Activated CD4-positive, alpha-beta memory T cell treated with anti-CD3 and anti-CD28 coated beads, Interleukin-2, amount 10 ng/mL, durations not matched to agents 7 days and 5 days (primary cell): ENCODE measurements around the gene RHBDD2. TPM values are rescaled to one million over a fixed set of nuclear protein-coding genes. Genes with fewer than 3 reads are reported as not detected.
"Not testable (repeated sequence)": the region's sequence is repeated elsewhere in the genome, so short reads cannot be mapped to it uniquely, and the experiment has no call there.

ENCODE experiments used
- CTCF ChIA-PET: fragments of 350-600 bp; sonication (Branson Sonifier 250); formaldehyde crosslinking; loops from one replicate; lab custom pipeline; 2021; ENCODE audit warnings: antibody characterized with exemption, inconsistent platforms; lab: Charles Lee
- POLR2A ChIA-PET: fragments of 350-600 bp; sonication (Branson Sonifier 250); formaldehyde crosslinking; loops from one replicate; lab custom pipeline; 2021; ENCODE audit warnings: antibody characterized with exemption; lab: Charles Lee
- DNase-seq: peaks from one replicate; pipeline ENCODE4 v3.0.0-alpha.2; 2020
- H3K27ac Mint-ChIP-seq: one replicate; pipeline ENCODE4 v1.8.0; 2021; ENCODE audit warnings: mild to moderate bottlenecking, mixed read lengths
- H3K27me3 Mint-ChIP-seq: one replicate; pipeline ENCODE4 v1.8.0; 2021; ENCODE audit warnings: mixed read lengths
- H3K36me3 Mint-ChIP-seq: one replicate; pipeline ENCODE4 v1.8.0; 2021; ENCODE audit warnings: low read depth, mixed read lengths
- H3K4me1 Mint-ChIP-seq: one replicate; pipeline ENCODE4 v1.8.0; 2021; ENCODE audit warnings: mixed read lengths
- H3K4me3 Mint-ChIP-seq: one replicate; pipeline ENCODE4 v1.8.0; 2021; ENCODE audit warnings: mild to moderate bottlenecking, mixed read lengths
- H3K9me3 Mint-ChIP-seq: one replicate; pipeline ENCODE4 v1.8.0; 2021; ENCODE audit warnings: mixed read lengths
- total RNA-seq, 2 experiments: library from RNA; stranded (reverse); gene quantifications; one replicate each; pipeline ENCODE4 v1.2.3, GENCODE V29; 2021

Gene RHBDD2
- total RNA-seq, 2 experiments from 2014 or later: 47.7 to 51.7 TPM

DNA sequence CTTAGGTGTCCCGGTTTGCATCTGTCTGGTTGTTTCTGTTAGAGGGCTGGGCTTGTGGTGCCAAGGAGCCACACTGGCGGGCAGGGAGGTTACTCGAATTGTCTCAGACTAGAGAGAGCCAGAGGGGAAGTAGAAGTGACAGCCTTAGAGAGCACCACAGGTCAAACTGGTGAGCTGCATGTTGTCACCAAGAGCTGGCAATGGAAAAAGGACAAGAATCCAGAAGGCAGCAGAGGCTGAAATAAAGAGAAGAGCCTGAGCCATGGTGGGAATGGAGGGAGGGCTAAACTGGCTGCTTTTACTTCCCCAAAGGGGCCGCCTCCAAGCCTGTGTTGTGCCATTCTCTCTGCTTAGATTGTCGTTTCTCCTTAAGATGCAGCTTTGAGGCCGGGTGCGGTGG lies 31.1 kb upstream of the RHBDD2 start:
- DNase-seq: no peak
- Mint-ChIP-seq H3K36me3 (no peaks in the 10 kb centered on the region), H3K27me3 (no peaks in the 10 kb centered on the region), H3K4me3 (no peak overlapping the region), H3K9me3 (no peaks in the 10 kb centered on the region), H3K27ac (no peak overlapping the region), H3K4me1 (peaks cover 9% of the 10 kb centered on the region)
- ChIA-PET CTCF (no interaction called here), POLR2A (no interaction called here)

DNA sequence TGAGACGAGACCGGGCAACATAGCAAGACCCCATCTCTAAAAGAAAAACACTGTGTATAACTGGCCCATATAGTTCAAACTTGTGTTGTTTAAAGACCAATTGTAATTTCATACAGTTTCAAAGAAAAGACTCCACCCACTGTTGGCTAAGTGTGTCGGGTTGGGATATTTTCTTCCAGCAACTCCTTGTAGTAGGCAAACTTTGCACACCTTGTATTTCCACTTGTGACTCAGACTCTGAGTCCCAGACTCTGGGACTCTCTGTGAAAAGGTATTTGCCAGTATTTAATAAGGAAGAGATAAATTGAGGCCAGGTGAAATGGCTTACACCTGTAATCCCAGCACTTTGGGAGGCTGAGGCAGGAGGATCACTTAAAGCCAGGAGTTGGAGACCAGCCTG lies 29.3 kb upstream of the RHBDD2 start:
- POLR2A ChIA-PET: no interaction called here
- Mint-ChIP-seq H3K27ac (no peak overlapping the region), H3K4me3 (no peak overlapping the region), H3K27me3 (no peaks in the 10 kb centered on the region), H3K36me3 (no peaks in the 10 kb centered on the region), H3K4me1 (no peaks in the 10 kb centered on the region), H3K9me3 (no peaks in the 10 kb centered on the region)
- DNase-seq: no peak
- CTCF ChIA-PET: no interaction called here

DNA sequence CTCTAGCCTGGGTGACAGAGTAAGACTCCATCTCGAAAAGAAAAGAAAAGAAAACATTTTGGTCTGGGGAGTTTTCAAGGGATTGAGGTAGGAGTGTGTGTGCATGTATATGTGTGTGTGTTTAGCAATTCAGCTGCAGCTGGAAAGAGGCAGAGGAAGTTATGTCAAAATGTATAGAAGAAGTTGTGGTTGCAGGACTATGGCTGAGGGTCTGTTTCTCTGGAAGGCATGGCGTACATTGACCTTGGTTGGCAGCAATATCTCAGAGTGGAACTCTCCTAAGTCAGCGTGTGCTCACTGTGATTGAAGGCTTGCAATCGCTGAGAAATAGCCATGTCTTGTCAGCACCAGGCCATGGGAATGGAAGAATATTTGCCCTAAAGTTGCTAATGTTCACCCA lies 28.6 kb upstream of the RHBDD2 start:
- ChIA-PET POLR2A (no interaction called here), CTCF (no interaction called here)

DNA sequence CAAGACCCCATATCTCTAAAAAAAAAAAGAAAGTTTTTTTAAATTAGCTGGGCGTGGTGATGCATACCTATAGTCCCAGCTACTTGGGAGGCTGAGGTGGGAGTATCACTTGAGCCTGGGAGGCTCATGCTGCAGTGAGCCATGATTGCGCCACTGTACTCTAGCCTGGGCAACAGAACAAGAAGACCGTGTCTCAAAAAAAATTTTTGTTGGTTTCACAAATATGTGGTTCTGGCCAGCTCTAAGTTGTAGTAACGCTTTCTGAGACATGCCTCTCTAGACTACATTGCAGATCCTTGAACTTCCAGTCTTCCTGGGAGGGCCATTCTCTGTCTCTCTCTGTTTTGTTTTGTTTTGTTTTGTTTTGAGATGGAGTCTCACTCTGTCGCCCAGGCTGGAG lies 24.6 kb upstream of the RHBDD2 start:
- Mint-ChIP-seq H3K36me3 (no peaks in the 10 kb centered on the region), H3K4me1 (peaks cover 8% of the 10 kb centered on the region), H3K27me3 (no peaks in the 10 kb centered on the region), H3K4me3 (no peak overlapping the region), H3K27ac (no peak overlapping the region), H3K9me3 (no peaks in the 10 kb centered on the region)
- CTCF ChIA-PET: interaction anchor here (0.7 kb wide), 1 partner anchor 75 kb away, joined by 4 read pairs; no protein-coding TSS in a partner anchor
- DNase-seq: no peak
- POLR2A ChIA-PET: no interaction called here

More for the DNA sequence above, 28.6 kb upstream of the RHBDD2 start:
- no peaks in the 10 kb centered on the region for H3K9me3 Mint-ChIP-seq
- no peak overlapping the region for H3K27ac Mint-ChIP-seq
- no peaks in the 10 kb centered on the region for H3K27me3 Mint-ChIP-seq
- DNase-seq: no peak
- H3K36me3 Mint-ChIP-seq: no peaks in the 10 kb centered on the region
- no peaks in the 10 kb centered on the region for H3K4me1 Mint-ChIP-seq
- H3K4me3 Mint-ChIP-seq: no peak overlapping the region

DNA sequence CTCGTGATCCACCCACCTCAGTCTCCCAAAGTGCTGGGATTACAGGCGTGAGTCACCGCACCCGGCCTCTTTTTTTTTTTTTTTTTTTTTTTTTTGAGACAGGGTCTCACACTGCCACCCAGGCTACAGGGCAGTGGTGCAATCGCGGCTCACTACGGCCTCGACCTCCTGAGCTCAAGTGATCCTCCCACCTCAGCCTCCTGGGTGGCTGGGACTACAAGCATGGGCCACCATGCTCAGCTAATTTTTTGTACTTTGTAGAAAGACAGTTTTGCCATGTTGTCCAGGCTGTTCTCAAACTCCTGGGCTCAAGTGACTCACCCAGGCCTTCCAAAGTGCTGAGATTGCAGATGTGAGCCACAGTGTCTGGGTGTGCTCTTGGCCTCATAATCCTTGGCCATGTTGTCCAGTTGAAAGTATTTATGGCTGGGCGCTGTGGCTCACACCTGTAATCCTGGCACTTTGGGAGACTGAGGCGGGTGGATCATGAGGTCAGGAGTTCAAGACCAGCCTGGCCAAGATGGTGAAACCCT lies 24.0 kb upstream of the RHBDD2 start:
- H3K27ac Mint-ChIP-seq, H3K36me3 Mint-ChIP-seq, H3K4me1 Mint-ChIP-seq, H3K4me3 Mint-ChIP-seq, POLR2A ChIA-PET, H3K27me3 Mint-ChIP-seq, H3K9me3 Mint-ChIP-seq, DNase-seq: not testable (repeated sequence)
- CTCF ChIA-PET: interaction anchor here (0.7 kb wide), 1 partner anchor 76 kb away, joined by 4 read pairs; no protein-coding TSS in a partner anchor

DNA sequence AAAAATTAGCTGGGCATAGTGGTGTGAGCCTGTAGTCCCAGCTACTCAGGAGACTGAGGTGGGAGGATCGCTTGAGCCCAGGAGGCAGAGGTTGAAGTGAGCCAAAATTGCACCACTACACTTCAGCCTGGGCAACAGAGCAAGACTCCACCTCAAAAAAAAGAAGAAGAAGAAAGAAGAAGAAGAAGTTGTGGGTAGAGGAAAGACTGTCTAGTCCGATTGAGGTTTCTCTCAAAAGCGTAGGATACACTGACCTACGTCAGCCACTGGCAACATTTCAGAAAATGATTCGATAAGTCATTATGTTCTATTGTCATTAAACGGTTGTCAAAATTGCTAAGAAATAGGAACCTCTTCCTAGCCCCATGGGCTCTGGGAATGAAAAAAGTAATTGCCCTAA lies 22.3 kb upstream of the RHBDD2 start:
- no peak for DNase-seq
- CTCF ChIA-PET: no interaction called here
- H3K9me3 Mint-ChIP-seq: no peaks in the 10 kb centered on the region
- peaks cover 8% of the 10 kb centered on the region for H3K4me1 Mint-ChIP-seq
- H3K36me3 Mint-ChIP-seq: no peaks in the 10 kb centered on the region
- no peaks in the 10 kb centered on the region for H3K27me3 Mint-ChIP-seq
- no peak overlapping the region for H3K27ac Mint-ChIP-seq
- H3K4me3 Mint-ChIP-seq: no peak overlapping the region
- POLR2A ChIA-PET: no interaction called here

DNA sequence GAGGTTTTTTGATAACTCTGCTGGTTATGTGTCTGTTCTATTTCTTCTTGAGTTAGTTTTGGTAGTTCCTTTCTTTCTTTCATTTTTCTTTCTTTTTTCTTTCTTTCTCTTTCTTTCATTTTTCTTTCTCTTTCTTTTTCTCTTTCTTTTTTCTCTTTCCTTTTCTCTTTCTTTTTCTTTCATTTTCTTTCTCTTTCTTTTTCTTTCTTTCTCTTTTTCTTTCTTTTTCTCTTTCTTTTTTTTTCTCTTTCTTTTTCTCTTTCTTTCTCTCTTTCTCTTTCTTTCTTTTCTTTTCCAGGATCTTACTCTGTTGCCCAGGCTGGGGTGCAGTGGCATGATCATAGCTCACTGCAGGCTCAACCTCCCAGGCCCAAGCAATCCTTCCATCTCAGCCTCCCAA lies 20.4 kb upstream of the RHBDD2 start:
- Mint-ChIP-seq H3K27ac (no peak overlapping the region), H3K27me3 (peaks cover 1% of the 10 kb centered on the region), H3K36me3 (no peaks in the 10 kb centered on the region), H3K4me3 (no peak overlapping the region), H3K4me1 (peaks cover 8% of the 10 kb centered on the region), H3K9me3 (no peaks in the 10 kb centered on the region)
- POLR2A ChIA-PET: no interaction called here
- DNase-seq: no peak
- CTCF ChIA-PET: no interaction called here

DNA sequence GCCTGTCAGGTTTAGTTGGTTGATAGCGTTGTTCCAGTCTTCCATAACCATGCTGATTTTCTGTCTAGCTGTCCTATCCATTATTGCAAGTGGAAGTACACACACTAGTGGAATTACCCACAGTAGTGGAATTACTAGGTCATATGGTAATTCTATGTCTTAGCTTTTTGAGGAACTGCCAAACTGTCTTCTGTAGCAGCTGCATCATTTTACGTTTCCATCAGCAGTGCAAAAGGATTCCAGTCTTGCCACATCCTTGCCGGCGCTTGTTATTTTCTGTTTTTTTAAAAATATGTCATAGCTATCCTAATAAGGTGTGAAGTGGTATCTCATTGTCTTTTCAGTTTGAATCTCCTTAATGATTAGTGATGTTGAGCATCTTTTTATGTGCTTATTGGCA lies 17.2 kb upstream of the RHBDD2 start:
- Mint-ChIP-seq H3K27me3 (peaks cover 9% of the 10 kb centered on the region), H3K9me3 (no peaks in the 10 kb centered on the region), H3K4me3 (no peak overlapping the region), H3K4me1 (peaks cover 11% of the 10 kb centered on the region), H3K27ac (no peak overlapping the region), H3K36me3 (no peaks in the 10 kb centered on the region)
- DNase-seq: no peak
- ChIA-PET POLR2A (interaction anchor here (1.0 kb wide), 1 partner anchor 156 kb away, joined by 3 read pairs; no protein-coding TSS in a partner anchor), CTCF (no interaction called here)

DNA sequence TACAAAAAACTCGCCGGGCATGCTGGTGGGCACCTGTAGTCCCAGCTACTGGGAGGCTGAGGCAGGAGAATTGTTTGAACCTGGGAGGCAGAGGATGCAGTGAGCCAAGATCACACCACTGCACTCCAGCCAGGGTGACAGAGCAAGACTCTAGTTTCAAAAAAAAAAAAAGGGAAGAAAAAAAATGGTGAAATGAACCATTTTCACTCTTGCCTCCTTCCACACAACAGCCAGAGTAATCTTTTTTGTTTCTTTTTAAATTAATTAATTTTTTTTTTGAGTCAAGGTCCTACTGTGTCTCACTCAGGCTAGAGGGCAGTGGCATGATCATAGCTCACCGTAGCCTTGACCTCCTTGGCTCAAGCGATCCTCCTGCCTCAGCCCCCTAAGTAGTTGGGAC lies 14.6 kb upstream of the RHBDD2 start:
- H3K36me3 Mint-ChIP-seq, H3K4me1 Mint-ChIP-seq, H3K4me3 Mint-ChIP-seq, DNase-seq, H3K27me3 Mint-ChIP-seq, H3K27ac Mint-ChIP-seq, H3K9me3 Mint-ChIP-seq: not testable (repeated sequence)
- ChIA-PET POLR2A (interaction anchor here (0.7 kb wide), 1 partner anchor 37 kb away, joined by 3 read pairs; no protein-coding TSS in a partner anchor), CTCF (interaction anchor here (0.6 to 4.9 kb wide), 2 partner anchors 22 to 157 kb away, joined by 3 to 78 read pairs; no protein-coding TSS in a partner anchor)

DNA sequence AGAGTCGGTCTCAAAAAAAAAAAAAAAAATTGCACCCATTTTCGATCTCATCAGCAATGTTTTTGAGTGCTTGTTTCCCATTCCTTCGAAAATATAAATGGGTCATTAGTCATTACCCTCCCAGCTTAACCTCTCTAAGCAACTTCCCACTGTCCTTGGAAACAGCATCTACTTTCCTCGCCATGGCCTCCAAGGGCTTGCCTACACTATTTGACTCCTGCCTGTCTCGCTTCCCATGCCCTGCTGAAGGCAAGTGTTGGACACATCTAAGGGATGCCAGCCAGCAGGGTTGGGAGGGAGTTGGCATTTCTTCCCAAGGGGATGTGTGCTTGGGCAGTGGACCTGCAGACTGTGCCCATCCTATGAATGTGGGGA lies 12.7 kb upstream of the RHBDD2 start:
- Mint-ChIP-seq H3K27ac (no peak overlapping the region), H3K4me3 (no peak overlapping the region), H3K36me3 (no peaks in the 10 kb centered on the region), H3K4me1 (peaks cover 19% of the 10 kb centered on the region), H3K9me3 (no peaks in the 10 kb centered on the region), H3K27me3 (peaks cover 9% of the 10 kb centered on the region)
- CTCF ChIA-PET: interaction anchor here (0.6 to 4.9 kb wide), 5 partner anchors 139 to 397 kb away, joined by 3 to 78 read pairs (median 4); no protein-coding TSS in a partner anchor
- no peak for DNase-seq
- POLR2A ChIA-PET: interaction anchor here (0.8 to 1.6 kb wide), 3 partner anchors 12 to 48 kb away, joined by 3 to 4 read pairs (median 3); partner anchors contain the start of genes POR and RHBDD2

DNA sequence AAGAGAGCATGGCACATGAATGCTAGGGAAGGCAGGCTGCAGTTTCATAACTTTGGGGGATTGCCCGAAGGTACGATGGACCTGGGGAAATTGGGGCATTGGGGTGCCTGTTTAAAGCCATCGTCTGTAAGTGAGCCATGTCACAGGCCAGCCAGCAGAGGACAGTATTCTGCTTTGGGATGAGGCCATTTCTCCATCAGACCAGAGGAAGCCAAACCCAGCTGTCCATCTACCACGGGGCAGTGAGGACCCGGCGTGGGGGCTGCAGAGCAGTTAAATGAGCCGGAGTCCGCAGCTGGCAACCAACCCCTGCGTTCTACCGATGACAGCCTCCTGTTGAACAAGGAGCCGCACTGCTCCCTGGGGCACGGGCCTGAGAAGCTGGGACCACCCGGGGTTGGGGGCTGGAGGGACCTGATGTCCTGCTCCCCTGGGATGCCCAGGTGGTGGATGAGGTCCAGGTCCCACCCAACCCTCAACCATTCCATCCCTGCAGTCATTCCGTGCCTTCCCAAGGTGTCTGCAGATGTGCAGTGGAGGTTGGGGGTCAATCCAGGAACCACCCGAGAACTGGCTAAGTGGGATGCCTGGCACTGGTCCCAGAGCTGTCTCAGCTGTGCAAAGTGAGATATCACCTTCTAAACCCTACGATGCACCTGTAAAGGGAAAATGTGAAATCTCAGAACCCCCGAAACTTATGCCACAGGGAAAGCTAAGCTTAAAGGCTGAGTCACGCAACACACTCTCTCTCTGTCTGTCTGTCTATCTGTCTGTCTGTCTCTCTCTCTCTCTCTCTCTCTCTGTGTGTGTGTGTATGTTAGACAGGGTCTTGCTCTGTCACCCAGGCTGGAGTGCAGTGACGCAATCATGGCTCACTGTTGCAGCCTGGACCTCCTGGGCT lies 12.1 kb upstream of the RHBDD2 start:
- no peaks in the 10 kb centered on the region for H3K36me3 Mint-ChIP-seq
- ChIA-PET POLR2A (interaction anchor here (0.8 to 1.6 kb wide), 3 partner anchors 12 to 154 kb away, joined by 3 to 4 read pairs (median 3); partner anchors contain the start of genes POR and RHBDD2), CTCF (interaction anchor here (0.6 to 4.9 kb wide), 5 partner anchors 13 to 162 kb away, joined by 3 to 78 read pairs (median 4); no protein-coding TSS in a partner anchor)
- peak; percentile 56 for DNase-seq
- H3K27me3 Mint-ChIP-seq: peaks cover 9% of the 10 kb centered on the region
- H3K4me3 Mint-ChIP-seq: no peak overlapping the region
- no peaks in the 10 kb centered on the region for H3K9me3 Mint-ChIP-seq
- peaks cover 19% of the 10 kb centered on the region for H3K4me1 Mint-ChIP-seq
- no peak overlapping the region for H3K27ac Mint-ChIP-seq

DNA sequence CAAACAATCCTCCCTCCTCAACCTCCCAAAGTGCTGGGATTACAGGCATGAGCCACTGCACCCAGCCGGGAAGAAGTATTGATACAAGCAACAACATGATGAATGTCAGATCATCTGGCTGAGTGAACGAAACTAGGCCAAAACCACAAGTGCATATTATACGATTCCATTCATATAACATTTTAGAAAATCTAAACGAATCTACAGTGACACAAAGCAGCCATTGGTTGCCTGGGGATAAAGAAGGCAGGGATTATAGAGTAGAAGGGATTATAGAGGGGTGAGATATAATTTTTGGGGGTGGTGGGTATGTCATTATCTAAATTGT lies 11.5 kb upstream of the RHBDD2 start:
- Mint-ChIP-seq H3K27ac (no peak overlapping the region), H3K27me3 (peaks cover 9% of the 10 kb centered on the region), H3K9me3 (no peaks in the 10 kb centered on the region), H3K4me3 (no peak overlapping the region), H3K36me3 (no peaks in the 10 kb centered on the region), H3K4me1 (peaks cover 19% of the 10 kb centered on the region)
- no peak for DNase-seq
- CTCF ChIA-PET: interaction anchor here (0.8 to 4.9 kb wide), 4 partner anchors 13 to 162 kb away, joined by 3 to 78 read pairs (median 4); no protein-coding TSS in a partner anchor
- POLR2A ChIA-PET: interaction anchor here (1.1 kb wide), 1 partner anchor 153 kb away, joined by 3 read pairs; no protein-coding TSS in a partner anchor

DNA sequence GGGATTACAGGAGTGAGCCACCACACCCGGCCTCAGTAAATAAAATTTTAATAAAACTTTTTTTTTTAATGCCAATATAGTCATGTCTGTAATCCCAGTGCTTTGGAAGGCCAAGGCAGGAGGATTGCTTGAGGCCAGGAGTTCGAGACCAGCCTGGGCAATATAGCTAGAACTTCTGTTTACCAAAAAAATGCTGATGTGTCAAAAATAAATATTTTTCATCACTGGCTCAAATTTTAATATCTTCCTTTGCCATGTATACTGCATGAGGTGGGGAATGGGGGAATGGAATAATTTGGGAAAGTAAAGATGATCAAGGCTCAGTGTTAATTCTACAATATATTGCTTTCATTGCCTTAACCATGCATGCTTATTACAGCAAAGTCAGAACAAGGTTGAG lies 10.7 kb upstream of the RHBDD2 start:
- DNase-seq: no peak
- H3K27ac Mint-ChIP-seq: no peak overlapping the region
- H3K4me1 Mint-ChIP-seq: peaks cover 19% of the 10 kb centered on the region
- no peaks in the 10 kb centered on the region for H3K9me3 Mint-ChIP-seq
- ChIA-PET CTCF (interaction anchor here (0.7 to 1.0 kb wide), 2 partner anchors 10 to 152 kb away, joined by 3 to 4 read pairs; no protein-coding TSS in a partner anchor), POLR2A (interaction anchor here (0.8 kb wide), 1 partner anchor 12 kb away, joined by 3 read pairs; no protein-coding TSS in a partner anchor)
- H3K4me3 Mint-ChIP-seq: no peak overlapping the region
- peaks cover 9% of the 10 kb centered on the region for H3K27me3 Mint-ChIP-seq
- no peaks in the 10 kb centered on the region for H3K36me3 Mint-ChIP-seq
